Frontal cortex (tissue), 4 donors: ENCODE results near the gene TIMP2. TPM values are rescaled to one million over a fixed set of nuclear protein-coding genes. Genes with fewer than 3 reads are reported as not detected.
"Not testable (repeated sequence)": the region's sequence is repeated elsewhere in the genome, so short reads cannot be mapped to it uniquely, and the experiment has no call there.

Source experiments
- DNase-seq, 2 donors: peaks; one replicate each; pipeline ENCODE4 v3.0.0; 2012; ENCODE audit warnings: low spot score in 2 of 2
- FAIRE-seq: peaks from 2 replicates; lab custom pipeline; 2012; peaks lifted over from hg19 to GRCh38; lab: Jason Lieb, UNC
- total RNA-seq: library from RNA; depleted of rRNA; stranded (reverse); fragments of >200 nt; gene quantifications from one replicate; pipeline ENCODE4 v1.2.3, GENCODE V29; 2014
- donor health status: control.
- donor health status: control.
- donor health status: control.

Gene TIMP2, protein sequence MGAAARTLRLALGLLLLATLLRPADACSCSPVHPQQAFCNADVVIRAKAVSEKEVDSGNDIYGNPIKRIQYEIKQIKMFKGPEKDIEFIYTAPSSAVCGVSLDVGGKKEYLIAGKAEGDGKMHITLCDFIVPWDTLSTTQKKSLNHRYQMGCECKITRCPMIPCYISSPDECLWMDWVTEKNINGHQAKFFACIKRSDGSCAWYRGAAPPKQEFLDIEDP
- 33.8 TPM for total RNA-seq

DNA sequence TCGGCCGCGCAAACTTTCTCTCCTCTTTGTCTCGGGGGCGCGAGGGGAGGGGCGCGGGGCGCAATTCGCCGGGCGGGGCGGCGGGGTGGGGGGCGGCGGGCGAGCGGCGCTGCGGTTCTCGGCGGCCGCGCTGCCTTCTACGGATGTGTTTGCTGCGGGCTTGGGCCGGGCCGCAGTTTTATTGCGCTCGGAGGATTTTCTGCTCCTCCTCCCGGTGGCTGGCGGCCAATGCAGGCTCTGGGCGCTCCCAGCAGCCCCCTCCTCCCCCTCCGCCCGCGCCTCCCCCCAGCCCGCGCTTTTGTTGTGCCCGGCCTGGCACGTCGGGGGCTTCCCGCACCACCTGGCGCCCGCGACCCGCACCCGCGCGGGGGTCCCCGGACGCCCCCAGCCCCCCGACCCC lies at the start of gene TIMP2:
TSS of gene TIMP2 (minus strand) at position 154 of the 400 bp plus-strand sequence. CDS start 299 bp downstream, outside the sequence.
- FAIRE-seq (no peak), DNase-seq (peak; percentile 92 to 96)

DNA sequence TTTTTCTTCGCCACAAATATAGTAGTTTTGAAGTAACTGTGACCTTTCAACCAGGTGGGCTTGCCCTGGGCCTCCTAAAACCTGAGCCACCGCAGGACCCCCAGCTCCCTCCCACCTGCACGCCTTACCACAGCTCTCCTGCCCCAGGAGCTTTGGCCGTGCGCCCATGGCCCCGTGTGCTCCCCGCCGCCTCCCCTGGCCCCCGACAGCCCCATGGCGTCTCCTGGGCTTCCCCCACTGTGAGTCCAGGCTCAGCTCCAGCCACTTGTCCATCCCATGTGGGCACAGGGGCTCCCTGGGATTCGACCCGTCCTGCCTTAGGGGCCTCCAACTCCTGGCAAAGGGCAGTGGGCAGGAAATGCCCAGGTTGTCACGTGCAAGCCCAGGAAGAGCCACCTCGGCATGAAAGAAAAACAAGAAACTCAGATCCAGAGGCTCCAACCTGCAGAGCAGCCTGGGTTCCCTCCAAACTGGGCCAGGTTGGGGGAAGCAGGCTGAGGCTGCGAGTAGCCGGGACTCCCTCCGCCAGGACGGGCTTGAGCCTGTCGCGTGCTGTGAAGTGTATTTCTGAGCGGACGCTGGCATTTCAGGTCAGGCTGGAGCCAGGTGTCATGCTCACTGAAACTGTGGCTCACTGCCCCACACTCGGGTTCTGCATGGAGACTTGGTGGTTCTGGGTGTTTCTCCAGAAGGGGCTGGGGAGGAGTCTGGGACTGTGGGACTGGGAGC lies 48.8 kb upstream of the TIMP2 start:
- FAIRE-seq: no peak
- DNase-seq: peak in 1 of 2 donors; percentile 21

DNA sequence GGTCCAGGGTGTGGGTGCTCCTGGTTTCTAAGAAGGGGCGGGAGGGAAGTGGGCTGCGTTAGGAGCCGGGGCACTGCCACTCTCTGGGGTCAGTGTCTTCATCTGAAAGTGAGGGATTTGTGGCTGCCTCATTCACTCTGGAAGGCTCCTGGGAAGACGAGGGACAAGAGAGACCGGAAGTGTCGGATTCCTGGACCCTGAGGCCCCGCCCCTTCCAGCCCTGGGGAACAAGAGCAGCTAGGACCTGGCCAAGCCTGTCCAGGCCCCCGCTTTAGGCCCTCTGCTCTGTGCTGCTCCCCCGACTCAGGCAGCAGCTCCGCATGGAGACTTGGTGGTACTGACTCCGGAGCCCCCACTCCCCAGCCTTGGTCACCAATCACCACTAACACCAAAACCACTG lies 48.0 kb upstream of the TIMP2 start:
- DNase-seq: peak in 1 of 2 donors; percentile 29

DNA sequence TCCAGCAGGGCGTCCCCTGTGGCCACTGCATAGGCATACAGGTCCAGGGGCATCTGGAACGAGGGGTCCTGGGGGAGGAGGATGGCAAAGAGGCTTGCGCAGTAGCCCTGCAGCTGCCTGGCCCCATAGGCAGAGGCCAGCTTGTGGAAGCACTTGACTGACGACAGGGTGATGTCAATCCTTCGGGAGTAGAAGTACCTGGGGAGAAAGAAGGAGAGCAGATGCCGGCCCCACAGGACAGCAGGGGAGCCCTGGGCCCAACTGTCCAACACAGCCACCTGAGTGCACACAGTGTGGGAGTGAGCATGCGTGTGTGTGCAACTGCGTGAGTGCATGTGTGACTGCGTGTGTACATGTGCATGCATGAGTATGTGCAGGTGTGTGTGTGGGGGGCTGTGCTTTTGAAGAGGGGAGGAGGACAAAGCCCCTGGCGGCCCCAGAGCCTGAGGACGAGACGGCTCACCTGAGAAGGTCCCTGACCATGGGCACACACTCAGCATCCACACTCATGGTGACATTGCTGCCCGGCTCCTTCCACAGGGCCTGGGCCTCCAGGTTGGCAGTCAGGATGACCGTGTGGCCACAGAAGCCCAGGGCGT lies 47.4 kb upstream of the TIMP2 start:
- DNase-seq (no peak), FAIRE-seq (no peak)

More for the DNA sequence above, 48.0 kb upstream of the TIMP2 start:
- FAIRE-seq: no peak

DNA sequence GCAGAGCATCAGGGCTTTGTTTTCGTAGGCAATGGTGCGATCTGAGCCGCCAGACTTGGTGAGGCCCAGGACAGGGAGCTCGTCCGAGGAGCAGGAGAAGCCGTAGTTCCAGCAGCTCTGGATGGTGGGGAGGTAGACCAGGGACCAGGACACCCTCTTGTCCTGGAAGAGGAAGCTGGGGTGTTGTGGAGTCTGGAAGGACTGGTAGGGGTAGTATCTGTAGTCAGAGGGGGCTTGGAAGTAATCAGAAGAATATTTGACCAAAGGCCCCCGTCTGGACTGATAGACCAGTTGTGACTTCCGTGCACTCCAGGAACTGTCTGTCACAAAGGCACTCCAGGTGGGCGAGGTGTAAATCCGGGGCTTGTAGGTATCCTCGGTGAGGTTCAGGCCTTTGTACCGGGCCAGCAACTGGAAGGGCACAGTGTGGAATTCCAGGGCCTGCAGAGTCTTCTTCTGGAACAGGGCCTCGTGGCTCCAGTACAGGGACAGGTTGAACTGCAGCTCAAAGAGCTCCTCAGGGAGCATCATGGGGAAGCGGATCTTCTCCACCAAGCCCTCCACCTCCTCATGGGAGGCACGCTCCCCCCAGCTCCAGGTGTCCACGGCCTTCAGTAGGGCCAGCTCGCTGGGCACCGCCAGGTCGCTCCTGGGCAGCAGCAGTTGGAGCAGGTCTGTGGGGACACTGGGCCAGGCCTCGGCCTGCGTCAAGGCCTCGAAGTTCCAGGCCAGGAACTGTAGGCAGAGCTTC lies 46.7 kb upstream of the TIMP2 start:
- DNase-seq: peak in 1 of 2 donors; percentile 20
- no peak for FAIRE-seq

DNA sequence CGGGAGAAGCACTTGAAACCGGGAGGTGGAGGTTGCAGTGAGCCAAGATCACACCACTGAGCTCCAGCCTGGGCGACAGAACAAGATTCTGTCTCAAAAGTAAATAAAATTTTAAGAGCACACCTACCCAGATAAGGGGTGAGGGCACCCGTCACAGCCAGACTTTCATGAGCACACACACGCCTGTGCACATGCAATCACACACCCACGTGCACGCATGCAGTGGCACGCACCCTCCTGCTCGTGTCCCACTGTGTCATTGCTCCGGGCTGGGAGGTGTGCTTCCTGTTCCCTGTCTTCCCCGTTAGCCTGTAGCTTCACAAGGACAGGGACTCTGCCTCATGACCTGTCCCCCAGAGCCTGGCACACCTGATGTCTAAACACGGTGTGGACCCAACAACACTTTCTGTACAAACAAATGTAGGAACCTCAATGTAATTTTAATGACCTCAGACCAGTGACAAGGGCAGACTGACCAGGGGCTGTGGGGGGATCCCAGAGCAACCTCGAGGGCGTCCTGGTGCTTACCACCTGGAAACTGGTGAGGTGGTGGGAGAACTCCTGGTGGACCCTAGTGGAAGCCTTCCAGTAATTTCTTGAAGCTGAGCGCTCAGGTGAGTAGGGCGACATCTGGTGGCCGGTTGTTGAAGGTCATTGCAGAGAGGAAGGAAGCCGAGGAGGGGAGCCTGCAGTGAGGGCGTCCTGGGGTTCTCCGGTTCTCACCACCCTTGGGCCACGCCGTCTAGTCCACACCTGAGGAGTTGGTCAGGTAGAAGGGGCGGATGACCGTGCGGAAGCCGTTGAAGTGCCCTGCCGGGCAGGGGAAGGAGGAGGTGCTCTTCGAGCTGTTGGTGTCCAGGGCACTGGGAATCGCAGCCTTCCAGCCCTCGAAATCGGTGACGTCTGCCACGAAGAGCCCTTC lies 45.9 kb upstream of the TIMP2 start:
- DNase-seq: peak; percentile 80
- FAIRE-seq: no peak

DNA sequence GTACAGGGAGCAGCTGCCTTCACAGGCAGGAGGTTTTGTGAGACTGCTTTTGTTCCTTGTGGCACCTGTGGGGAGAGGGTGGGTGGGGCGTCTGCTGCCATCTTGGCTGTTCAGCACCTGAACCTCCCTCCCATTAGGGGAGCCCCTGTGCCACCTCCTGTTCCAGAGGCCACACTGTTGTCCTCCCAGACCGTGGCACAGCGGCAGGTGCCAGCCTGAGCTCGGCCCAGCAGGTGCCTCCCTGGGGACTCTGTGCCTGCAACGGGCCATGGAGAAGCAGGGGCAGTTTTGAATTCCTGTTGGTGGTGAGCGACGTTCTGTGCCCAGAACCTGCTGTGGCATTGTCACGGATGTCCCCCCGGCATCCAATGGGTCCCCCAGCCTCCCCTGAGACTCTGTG lies 44.7 kb upstream of the TIMP2 start:
- no peak for DNase-seq
- FAIRE-seq: no peak

DNA sequence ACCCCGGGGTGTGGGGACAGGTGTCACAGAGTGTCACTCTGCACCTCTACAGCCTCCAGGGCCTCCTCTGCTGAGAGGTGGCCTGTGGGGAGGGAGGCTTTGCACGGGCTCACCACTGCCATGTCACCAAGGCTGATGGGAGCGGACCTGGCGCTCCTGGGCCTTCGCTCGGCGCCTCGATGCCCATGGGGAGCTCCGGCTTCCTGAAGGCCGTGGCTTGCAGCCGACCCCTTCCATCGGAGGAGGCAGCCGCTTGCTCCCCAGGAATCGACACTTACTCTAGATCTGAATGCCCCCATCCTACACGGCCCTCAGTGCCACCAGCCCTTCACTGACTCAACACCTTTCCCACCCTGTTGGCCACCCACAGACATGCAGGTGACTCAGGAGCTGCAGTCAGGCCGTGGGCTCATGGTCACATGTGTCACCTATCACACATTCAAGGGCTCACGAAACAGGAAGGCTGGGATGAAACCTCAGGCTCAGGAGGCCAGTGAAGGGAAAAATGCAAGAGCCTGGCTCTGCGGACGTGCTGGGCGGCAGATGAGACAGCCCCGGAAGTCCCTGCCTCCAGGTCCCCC lies 42.7 kb upstream of the TIMP2 start:
- FAIRE-seq (no peak), DNase-seq (no peak)

DNA sequence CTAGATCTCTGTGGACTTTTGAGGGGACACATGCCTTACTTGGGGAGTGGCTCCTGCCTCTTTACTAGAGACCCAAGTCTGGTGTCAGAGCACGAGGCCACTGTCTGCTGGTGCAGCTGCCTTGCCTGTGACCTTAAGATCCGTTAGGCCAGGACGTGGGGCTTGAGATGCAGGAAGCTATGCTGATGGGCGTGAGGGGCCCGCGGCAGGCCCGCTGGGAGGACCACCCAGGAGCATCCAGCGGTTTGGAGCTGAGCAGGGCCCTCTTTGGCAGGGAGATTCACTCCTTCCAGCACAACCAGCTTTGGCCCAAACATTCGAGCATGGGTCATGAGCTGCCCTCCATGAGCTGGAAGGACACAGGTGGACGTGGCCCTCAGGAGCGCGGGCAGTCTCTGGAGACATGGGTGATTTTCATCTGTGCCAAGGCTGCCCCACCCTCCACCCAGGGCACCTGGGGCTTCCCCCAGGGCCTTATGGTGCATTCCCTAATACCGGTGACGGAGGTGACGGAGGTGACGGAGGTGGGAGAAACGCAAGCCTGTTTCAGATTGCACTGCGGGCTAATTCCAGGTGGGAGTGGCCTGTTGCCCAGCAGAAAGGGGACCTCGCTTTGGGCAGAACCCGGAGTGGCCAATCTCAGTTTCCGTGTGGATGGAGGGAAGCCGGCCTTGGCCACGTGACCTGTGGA lies 41.9 kb upstream of the TIMP2 start:
- DNase-seq (no peak), FAIRE-seq (no peak)

DNA sequence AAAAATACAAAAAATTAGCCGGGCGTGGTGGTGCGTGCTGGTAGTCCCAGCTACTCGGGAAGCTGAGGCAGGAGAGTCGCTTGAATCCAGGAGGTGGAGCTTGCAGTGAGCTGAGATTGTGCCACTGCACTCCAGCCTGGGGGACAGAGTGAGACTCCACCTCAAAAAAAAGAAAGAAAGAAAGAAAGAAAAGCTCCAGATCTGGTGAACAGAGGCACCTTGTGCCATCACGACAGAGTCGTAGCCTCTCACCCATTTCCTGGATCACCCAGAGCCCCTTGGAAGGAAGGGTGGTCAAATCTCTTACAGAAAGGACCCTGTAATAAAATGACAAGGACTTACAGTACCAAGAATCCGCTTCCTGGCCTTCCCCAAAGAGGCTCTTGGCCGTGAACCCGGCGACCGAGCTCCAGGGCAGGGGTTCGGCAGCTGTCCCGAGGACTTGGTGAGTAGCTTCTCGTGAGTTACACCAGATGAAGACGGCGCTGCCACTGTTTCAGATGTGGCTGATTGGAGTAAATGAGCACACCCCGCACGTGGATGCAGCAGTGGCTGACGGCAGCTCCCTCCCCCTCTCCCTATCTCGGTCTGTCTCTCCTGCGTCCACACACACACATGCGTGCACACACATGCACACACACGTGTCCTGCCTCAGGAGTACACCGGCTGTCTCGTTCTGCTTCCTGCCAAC lies 41.1 kb upstream of the TIMP2 start:
- no peak for DNase-seq
- FAIRE-seq: no peak

DNA sequence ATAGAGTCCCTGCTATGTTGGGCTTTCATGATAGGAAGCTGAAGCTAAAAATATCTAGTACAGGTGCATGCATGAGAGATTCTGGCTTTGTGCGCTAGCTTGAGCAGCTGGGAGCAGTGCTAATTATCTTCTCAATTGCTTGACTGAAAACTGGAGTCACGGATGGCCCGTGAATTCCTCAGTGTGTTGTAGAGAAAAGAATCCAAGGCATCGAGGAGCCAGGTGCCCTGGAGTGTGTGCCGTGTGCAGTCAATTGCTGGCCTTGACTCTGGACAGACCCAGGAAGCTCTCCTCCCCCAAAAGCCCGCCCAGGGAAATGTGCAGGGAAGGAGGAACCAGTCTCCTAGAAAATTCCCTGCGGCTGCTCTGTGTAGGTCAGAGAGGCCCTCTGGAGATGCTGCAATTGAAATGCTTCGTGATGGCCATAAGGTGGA lies 40.3 kb upstream of the TIMP2 start:
- DNase-seq (no peak), FAIRE-seq (no peak)

DNA sequence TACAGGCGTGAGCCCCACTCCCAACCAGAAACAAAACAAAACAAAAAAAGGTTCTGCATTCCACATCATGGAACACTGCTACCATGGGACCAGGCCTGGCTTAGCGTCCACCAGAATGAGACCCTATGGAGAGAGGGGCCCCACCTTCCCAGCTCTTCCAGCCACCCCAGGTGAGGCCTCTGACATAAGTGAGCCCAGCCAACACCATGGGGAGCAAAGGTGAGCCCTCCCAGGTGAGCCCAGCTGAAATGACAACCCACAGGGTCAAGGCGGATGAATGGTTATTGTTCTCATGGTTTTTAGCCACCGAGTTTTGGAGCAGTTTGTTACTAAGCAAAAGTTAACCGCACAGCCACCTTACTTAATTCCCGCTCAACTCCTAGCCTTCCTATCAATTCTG lies 38.2 kb upstream of the TIMP2 start:
- FAIRE-seq: no peak
- no peak for DNase-seq

DNA sequence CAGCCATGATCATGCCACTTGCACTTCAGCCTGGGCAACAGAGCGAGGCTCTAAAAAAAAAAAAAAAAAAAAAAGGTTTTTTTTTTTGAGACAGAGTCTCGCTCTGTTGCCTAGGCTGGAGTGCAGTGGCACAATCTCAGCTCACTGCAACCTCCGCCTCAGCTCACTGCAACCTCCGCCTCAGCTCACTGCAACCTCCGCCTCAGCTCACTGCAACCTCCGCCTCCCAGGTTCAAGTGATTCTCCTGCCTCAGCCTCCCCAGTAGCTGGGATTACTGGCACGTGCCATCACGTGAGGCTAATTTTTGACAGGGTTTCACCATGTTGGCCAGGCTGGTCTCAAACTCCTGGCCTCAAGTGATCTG lies 37.8 kb upstream of the TIMP2 start:
- not testable (repeated sequence) for DNase-seq, FAIRE-seq

DNA sequence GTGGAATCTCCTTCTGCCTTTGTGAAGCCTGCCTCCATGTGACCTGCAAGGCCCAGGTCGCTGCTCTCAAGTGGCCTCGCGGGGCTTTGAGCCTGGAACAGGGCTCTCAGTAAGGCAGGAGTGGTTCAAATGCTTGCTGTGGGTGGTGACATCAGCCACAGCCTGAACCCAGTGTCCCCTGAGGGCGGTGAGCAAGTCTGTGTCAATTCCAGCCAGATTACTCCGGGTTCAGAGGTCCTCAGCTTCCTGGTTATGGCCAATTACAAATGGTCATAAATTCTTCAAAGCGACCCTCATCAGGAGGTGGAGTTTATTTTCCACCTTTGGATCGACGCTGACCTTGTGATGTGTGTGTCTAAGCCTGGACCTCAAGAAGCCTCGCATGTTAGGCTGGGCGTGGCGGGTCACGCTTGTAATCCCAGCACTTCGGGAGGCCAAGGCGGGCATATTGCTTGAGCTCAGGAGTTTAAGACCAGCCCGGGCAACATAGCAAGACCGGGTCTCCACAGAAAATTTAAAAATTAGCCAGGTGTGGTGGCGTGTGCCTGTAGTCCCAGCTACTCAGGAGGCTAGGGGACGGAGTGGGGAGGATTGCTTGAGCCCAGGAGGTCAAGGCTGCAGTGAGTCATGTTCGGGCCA lies 37.3 kb upstream of the TIMP2 start:
- no peak for FAIRE-seq
- DNase-seq: no peak

DNA sequence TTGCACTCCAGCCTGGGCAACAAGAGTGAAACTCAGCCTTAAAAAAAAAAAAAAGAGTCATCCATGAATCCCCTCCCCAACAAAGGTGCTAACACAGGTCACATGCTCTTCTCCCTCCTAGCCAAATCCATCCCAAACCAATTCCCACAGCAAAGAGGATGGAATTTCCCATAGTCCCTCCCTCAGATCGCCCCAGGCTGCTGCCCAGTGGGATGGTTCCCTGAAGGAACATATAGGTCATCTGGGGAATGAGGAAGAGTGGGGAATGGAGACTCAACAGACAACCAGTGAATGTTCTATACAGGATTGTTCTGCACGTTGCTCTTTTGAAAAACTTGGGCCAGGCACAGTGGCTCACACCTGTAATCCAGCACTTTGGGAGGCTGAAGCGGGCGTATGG lies 36.4 kb upstream of the TIMP2 start:
- FAIRE-seq: no peak
- DNase-seq: no peak

DNA sequence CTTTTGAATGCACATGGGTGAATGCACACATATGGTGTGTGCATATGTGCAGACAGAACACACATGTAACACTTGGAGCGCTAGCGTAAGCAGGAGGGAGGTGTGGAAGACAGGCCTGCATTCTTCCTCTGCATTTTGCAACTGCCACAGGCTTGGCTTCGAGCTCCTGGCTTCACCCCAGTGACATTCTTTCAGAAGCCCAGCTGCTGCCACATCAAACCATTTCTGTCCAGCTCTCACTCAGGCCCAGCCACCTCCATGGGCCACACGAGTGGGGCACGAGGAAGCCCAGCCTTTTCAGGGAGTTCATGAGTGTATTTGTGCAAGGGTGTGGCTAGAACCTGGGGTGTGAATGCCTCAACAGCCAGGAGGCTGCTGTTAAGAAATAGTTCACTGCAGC lies 35.7 kb upstream of the TIMP2 start:
- FAIRE-seq: no peak
- DNase-seq: no peak

DNA sequence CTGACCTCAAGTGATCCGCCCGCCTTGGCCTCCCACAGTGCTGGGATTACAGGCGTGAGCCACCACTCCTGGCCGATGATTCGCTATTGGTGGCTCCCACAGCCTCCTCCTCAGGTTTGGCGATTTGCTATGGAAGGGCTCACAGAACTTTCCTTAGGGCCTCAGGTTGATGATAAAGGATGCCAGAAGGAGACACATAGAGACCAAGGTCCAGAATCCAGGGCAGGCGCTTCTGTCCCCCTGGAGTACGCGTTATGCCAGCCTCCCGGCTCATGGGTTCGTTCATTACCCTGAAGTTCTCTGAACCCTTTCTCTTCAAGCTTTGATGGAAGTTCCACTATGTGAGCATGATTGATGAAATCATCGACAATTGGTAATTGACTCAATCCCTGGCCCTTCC lies 34.6 kb upstream of the TIMP2 start:
- DNase-seq: no peak
- no peak for FAIRE-seq
